HG02840 (cell line): ENCODE measurements around the gene MRAS.
"Not testable (repeated sequence)": the region's sequence is repeated elsewhere in the genome, so short reads cannot be mapped to it uniquely, and the experiment has no call there.

Source experiments
- ATAC-seq: cut with Tn5 transposase; IDR thresholded peaks from one replicate; pipeline ENCODE4 v1.9.1; 2021; ENCODE audit warnings: mild to moderate bottlenecking, moderate library complexity, moderate number of reproducible peaks; ENCODE audit not compliant: unreplicated experiment, low FRiP score

Gene MRAS

DNA sequence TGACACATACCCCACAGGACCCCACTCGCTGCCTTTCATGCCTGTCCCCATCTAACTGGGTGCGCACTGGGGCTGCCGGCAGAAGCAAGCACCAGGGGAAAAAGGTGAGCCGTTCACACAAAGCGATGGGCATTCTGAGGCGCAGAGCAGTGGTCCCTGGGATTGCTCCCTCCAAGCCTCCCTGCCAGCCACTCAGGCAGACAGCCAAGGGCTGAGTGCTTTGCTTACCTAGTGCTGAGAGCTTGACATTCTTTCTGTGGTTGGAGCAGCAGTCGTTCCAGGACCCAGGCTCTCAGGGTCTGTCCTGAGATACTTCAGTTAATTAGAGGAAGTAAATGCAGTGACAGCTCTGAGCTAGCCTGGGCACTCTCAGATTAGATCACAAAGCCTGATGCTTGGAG is 91.7 kb downstream of the MRAS start:
- ATAC-seq = no peak

DNA sequence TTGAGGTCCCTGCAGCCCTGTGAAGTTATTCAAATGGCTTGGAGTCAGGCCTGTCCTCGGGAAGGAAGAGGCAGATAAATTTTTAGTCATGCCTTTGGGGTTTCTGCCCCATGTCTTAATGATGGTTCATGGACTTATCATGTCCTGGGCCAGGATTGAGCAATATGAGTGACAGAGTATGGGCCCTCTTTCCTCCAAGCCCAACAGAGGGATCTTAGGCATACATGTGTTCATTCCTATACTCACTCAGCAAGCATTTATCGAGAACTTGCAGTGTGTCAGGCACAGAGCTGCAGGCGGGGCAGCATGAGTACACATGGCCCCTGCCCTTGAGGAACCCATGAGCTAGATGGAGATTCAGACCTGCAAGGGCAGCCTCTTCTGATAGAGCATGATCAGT is 92.2 kb downstream of the MRAS start:
- ATAC-seq = no peak

DNA sequence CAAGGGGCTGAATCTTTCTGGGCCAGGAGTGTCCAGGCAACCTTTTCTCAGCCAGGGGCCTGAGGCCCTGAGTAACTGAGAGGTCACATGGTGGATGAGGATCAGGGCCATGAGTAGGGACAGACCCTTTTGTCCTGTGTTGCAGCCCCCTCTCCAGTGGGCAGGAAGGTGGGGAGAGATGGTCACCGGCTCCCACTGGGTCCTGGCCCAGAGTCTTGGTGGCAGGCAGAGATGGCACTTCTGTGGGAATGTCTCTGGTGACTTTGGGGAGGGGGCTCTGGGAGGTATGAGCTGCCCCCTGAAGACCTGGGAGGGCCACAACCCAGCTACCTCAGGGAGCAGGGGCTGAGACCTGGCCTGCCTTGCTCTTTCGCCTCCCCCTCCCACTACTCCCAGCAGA is 92.9 kb downstream of the MRAS start:
- ATAC-seq = no peak

DNA sequence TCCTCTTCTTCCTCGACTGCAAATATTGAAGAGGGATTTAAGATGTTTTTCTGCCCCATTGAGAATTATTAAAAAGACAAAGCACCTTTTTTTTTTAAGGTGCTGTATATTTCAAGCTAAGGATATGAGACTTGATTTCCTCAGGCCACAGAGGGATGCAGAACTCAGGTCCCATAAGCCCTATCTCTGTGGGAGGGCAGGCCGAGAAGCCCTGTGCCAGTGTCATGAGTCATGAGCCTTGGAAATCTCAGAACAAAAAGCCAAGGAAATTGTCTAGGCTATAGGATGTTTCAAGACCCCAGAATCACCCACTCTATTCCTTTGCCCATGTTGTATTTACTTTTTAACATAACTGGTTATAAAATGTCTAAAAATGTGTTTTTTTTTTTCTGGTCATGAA is 93.4 kb downstream of the MRAS start:
- no peak for ATAC-seq

DNA sequence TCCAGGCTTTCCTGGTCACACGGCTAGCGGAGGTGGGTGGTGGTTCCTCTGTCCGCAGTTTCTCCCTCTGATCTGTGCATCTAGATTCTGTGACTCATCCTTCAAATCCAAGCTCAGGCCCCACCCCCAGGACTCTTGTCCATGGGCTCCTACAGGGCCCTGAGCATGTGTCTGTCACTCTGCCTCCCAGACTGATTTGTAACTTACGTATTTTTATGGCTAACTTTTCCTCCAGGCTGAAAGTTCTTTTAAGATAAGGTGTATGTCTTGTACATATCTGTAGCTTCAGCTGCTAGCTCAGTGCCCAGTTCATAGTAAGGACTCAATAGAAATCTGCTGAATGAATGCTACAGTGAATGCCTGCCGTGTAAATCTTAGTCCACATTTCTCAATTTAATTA is 94.1 kb downstream of the MRAS start:
- no peak for ATAC-seq

DNA sequence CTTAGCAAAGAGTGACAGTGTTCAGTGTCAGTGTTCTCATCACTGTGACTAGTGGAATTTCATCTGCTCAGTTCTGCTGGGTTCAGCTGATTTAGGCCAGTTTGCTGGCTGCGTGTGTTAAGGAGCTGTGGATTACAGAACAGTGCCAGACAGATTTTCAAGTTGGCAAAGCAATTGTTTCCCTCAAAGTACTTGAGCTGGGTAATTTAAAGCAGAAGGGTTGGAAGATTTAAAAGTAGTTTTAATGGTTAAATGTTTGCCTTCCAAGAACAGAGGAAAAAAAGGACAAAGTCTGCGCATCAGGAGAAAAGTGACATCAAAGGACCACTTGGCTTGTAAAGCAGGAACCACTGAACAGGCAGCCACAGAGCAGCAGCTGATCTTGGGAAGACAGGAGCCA is 94.7 kb downstream of the MRAS start:
- ATAC-seq = no peak

DNA sequence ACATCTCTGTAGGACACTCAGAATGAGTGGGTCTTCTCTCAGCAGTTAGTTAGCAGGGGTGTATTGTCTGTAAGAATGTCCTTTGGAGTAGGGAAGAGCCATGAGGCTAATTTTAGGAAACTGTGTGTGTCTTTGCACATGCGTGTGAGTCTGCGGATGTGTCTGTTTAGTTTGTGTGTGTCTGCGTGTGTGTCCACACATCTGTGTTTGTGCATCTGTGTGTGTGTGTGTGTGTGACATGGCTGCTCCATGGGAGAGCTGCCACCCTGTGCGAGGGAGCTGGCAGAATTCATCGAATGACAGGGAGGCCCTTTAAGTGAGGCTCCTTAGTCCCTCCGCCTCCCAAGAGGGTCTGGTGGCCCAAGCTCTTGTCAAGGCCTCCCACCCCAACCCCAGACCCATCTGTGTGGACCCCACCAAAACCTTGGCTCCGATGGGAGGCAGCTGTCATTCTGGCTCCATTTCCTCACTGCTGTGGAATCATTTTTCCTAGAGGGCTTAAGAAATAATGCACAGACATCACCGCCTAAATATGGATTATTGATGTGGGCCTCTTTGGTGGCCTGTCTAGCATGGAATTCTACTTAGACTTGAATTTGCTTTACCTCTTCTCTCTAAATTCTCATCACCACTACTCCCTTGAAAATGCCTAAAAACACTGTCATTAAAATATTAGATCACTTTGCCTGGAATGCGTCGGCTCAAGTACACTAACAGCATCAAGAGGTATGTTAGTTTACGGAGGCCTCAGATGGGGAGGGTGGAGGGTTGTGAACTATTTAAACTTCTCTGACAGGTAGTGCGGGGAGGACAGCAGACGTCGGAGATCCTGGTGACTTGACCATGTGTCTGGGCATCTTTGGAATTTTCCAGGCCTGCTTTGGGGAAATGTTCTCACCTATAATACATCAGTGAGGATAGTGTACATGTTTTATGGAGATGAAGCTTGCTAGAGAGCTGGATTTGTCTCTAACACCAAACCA is 95.4 kb downstream of the MRAS start:
- ATAC-seq = no peak

DNA sequence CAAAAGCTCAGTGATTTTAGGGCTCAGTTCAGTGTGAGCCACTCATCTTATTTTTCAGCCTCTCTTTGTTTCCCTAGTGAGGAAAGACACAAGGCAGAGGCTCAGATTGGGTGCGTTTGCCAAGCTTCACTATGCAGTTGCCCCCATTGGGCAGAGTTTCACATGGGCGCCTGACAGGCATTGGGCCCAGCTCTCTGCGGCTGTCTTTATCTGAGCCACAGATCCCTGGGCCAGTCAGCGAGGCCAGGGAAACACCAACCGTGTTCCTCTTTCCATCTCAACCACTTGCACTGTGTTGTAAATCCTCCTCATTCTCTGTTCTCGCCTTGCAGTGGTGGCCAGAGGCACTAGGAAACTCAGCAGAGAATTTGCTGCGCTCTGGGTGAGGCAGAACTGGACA is 96.9 kb downstream of the MRAS start:
- ATAC-seq = no peak

DNA sequence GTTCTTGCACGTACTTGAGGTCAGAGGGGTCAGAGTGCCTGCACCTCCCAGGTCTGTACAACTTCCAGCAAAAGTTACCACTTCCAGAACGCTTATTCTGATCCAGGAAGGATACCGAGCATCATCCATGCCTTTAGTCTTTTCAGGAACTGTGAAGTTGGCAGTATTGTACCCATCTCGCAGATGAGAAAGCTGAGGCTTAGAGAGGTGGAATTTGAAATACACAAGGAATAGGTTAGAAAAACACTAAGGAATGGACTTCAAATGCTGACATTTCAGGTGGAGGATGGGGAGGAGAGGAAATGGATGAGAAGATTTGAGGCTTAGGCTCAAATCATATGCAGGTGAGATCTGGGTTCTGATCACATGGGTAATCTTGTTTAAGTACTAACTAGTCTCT is 97.3 kb downstream of the MRAS start:
- ATAC-seq = no peak

DNA sequence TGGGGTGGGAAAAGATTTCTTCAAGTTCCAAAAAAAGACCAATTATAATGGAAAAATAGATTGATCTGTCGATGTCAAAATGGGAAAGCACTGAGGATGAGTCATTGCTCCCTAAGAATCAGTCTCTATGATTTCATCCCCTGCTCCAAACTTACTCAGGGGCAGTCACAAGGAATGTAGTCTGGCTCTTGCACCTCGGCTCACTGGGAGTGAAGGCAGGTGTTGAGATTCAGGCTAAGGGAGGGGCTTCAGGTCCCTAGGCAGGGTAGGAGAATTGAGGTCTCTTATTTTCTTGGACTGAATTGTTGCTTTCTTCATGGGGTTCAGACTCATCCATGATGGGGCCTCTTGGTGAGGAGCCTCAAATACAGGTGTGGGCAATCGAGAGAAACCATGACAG is 100.3 kb downstream of the MRAS start:
- no peak for ATAC-seq

DNA sequence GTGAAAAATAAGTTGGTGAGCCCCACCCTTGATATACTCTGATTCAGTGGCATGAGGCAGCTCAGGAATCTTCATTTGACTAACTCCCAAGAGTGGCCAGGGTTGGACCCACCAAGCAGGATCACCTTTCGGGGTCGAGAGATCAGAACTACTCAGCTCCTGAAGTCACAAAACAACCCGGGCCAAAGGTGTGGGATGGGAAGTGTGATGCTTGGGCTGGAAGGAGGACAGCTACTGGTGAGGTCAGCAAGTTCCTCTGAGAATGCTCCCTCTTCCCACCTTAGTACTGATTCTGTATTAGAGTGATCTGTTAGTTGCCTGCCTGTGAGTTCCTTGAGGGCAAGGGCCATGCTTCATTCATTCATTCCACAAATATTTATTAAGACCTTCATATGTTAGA is 101.1 kb downstream of the MRAS start:
- ATAC-seq = no peak

DNA sequence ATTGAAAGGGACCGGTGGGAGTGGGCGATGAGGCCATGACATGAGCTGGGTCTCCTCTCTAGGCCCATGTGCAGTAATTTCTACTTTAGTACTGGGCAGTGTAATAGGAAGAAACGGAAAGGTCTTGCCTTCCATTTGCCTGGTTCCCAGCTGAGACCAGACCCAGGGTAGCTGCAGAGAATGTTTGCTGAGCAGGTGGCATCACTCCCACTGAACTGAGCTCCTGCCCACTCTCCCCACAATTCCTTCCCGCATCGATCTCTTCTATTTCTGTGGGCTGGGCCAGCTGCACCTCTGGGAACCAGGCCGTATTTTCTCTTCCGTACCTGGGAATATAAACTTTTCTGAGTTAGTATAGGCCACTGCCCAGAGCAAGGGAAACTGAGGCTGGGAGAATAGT is 101.8 kb downstream of the MRAS start:
- no peak for ATAC-seq

DNA sequence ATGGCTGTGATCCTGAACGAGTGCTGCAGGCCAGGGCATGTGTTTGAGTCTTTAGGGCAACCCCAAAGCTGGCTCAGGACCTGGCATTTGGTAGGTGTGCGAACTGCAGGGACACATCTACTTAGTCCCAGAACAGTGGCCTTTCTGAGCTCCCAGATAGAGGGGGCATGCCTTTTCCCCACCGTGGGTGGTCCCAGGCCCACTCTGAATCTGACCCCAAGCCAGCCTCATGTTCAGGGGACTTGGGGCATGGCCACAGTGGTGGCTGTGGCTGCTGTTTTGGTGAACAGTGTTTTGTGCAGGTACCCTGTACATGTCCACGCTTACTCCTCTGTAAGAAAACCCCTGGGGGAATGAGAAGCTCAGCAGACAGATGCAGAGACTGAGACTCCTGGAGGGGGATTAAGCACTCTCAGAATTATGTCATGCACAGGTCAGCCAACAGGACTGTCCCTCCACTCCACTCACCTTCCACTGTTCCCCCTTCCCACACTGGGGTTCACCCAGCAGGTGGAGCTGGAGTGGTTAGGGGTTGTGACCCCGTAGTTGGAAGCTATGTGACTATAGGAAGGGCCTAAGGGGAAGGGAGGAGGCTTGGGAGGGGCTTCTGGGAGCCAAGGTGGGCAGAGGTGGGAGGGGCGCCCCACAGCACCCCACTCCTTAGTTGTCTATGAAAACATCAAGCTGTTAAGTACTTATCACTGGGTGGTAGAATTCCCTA is 102.5 kb downstream of the MRAS start:
- ATAC-seq = no peak

DNA sequence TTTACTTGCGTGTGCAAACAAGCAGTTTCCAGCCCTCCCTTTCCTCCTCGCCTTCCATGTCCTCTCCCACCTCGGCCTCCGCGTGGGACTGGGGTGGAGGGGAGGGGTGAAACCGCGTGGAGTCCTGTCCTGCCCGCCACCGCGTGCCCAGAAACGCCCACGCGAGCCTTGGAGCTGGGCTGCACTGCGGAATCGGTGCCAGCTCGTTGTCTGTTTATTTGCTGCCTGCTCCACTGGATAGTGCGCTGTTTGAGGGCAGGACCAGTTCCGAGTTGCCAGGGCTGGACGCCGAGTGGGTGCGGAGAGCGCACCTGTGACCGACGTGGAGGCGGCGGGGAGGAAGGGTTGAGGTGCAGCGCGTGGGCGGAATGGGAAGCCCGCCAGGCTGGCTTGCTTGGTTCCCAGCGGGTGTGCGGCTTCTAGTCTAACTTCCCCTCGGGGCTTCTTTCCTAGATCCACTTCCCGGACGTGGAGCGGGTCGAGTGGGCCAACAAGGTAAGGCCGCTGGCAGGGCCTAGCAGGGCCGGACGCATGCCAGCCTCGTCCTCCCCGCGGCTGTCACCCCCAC is 103.3 kb downstream of the MRAS start:
- ATAC-seq = no peak

DNA sequence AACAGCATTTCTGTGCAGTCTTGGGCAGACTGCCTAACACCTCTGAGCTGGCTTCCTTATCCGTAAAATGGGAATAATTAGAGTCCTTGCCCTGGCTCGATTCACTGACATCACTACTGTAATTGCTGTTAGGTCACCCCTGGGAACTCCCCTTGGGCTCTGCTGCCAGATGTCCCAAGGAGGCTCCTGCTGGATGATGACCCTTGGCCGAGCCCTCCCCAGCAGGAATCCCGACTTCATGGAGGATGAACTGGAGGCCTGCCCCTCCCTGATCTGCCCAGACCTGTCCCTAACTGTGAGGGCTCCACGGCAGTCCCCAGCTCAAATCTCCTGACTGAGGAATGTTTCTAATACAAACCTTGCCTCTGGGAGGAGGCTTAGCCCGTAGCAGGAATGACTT is 104.1 kb downstream of the MRAS start:
- ATAC-seq = no peak

DNA sequence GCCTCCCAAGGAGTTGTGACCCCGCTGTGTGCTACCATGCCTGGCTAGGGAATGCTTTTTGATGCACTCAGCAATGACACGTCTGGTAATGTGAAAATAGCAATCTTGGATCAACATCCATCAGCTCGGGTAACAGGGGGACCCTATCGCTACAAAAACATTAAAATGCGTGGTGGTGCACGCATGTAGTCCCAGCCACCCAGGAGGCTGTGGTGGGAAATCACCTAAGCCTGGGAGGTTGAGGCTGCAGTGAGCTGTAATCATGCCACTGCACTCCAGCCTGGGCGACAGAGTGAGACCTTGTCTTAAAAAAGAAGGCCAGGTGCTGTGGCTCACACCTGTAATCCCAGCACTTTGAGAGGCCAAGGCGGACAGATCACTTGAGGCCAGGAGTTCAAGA is 105.6 kb downstream of the MRAS start:
- ATAC-seq = not testable (repeated sequence)
